ENCODE results near the gene FER. TPM values are rescaled to one million over a fixed set of nuclear protein-coding genes. Genes with fewer than 3 reads are reported as not detected.

FER gene
- polyA plus RNA-seq, 1 experiment: 19.0 TPM

DNA sequence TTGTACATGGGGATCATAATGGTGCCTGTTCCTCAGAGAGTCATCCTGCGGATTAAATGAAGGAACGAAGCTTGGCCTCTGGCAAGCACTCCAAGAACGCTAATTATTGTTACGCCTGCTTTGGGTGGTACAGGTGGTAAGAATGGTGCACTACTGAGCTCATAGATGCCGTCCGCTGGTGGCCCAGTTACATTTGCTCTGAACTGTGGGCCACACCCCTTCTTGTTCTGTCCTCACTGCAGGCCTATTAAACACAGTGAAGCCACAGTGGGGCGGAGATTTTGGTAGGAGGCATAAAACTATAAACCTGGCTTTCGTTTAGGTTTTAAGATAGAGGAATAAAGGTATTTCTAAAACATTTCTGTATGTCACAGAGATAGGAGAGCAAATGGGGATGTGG is 40.6 kb upstream of the FER start:
- POLR2A ChIA-PET: no interaction called here

DNA sequence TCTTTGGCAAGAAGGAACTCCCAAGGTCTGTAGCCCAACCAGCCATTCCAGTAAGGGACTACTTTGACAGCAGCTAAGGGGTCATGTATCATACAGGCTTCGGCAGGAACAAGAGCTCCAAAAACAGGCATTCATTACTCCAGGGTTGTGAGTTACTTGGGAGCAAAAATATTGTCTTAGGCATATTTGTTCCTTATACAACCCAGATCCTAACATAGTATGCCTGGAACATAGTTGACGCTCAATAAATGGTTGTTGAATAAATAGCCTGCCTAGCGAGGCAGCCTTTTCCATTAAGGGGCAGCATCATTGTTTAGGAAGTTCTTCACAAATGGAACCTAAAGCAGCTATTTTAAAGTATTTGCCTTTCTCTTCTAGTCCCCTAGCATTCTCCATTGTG is 35.8 kb upstream of the FER start:
- ChIA-PET CTCF (no interaction called here), POLR2A (interaction anchor here (0.5 kb wide), 1 partner anchor 736 kb away, joined by 3 read pairs; no protein-coding TSS in a partner anchor)
- TF ChIP-seq, protein P1, sequence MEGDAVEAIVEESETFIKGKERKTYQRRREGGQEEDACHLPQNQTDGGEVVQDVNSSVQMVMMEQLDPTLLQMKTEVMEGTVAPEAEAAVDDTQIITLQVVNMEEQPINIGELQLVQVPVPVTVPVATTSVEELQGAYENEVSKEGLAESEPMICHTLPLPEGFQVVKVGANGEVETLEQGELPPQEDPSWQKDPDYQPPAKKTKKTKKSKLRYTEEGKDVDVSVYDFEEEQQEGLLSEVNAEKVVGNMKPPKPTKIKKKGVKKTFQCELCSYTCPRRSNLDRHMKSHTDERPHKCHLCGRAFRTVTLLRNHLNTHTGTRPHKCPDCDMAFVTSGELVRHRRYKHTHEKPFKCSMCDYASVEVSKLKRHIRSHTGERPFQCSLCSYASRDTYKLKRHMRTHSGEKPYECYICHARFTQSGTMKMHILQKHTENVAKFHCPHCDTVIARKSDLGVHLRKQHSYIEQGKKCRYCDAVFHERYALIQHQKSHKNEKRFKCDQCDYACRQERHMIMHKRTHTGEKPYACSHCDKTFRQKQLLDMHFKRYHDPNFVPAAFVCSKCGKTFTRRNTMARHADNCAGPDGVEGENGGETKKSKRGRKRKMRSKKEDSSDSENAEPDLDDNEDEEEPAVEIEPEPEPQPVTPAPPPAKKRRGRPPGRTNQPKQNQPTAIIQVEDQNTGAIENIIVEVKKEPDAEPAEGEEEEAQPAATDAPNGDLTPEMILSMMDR (IDR thresholded peaks at IDR 0.05; ENCODE audit: low read depth, low read length): no peak
- no peaks in the 10 kb centered on the region for H3K9me3 ChIP-seq (ENCODE audit: control insufficient read depth, insufficient read depth, low read length)
- H3K4me3 ChIP-seq (ENCODE audit: low read depth, low read length): no peak overlapping the region
- no peaks in the 10 kb centered on the region for H3K27me3 ChIP-seq (ENCODE audit: control insufficient read depth, insufficient read depth, low read length)
- no peak overlapping the region for H3K27ac ChIP-seq (ENCODE audit: low read depth, low read length)
- no peak for DNase-seq (ENCODE audit: low read depth, low spot score)

More for the DNA sequence above, 40.6 kb upstream of the FER start:
- Histone ChIP-seq H3K27ac (ENCODE audit: low read depth, low read length) (no peak overlapping the region), H3K9me3 (ENCODE audit: control insufficient read depth, insufficient read depth, low read length) (no peaks in the 10 kb centered on the region), H3K4me3 (ENCODE audit: low read depth, low read length) (no peak overlapping the region), H3K27me3 (ENCODE audit: control insufficient read depth, insufficient read depth, low read length) (no peaks in the 10 kb centered on the region)
- TF ChIP-seq, protein P1 (IDR thresholded peaks at IDR 0.05; ENCODE audit: low read depth, low read length): no peak
- CTCF ChIA-PET: no interaction called here
- no peak for DNase-seq (ENCODE audit: low read depth, low spot score)

DNA sequence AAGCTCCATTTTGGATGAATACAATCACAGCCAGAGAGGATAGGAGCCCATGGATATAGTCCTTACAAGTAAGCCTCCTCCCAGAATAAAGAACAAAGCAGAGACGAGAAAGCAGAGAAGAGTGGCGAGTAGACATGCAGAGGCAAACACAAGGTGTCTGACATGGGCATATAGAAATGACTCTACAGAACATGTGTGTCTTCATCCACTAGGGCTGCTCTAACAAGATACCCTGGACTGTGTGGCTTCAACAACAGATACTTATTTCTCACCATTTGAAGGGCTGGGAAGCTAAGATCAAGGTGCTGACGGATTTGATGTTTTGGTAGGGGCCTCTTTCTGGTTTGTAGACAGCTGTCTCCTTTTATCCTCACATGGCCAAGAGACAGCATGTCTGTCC is 32.3 kb upstream of the FER start:
- TF ChIP-seq, protein P1 (IDR thresholded peaks at IDR 0.05; ENCODE audit: low read depth, low read length): no peak
- no peak overlapping the region for H3K4me3 ChIP-seq (ENCODE audit: low read depth, low read length)

DNA sequence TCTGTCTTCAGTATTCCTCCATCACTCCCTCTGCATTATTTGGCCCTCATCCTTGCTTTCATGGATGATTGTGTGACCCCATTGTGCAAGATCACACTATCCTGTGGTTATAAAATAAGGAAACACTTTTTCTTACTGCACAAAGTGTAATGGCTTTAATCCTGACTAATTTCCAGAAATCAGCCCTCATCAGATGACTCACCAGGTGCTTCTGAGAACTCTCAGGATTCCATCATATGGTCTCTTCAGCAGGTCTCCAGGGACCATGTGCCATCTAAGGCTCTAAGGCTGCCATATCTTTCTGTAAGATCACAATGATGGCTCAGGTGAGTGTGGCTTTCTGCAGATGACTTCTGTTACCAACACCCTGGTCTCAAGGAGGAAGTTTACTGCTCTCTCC is 27.3 kb upstream of the FER start:
- Histone ChIP-seq H3K27me3 (ENCODE audit: control insufficient read depth, insufficient read depth, low read length) (no peaks in the 10 kb centered on the region), H3K9me3 (ENCODE audit: control insufficient read depth, insufficient read depth, low read length) (no peaks in the 10 kb centered on the region), H3K4me3 (ENCODE audit: low read depth, low read length) (no peak overlapping the region), H3K27ac (ENCODE audit: low read depth, low read length) (no peak overlapping the region)
- TF ChIP-seq, protein P1 (IDR thresholded peaks at IDR 0.05; ENCODE audit: low read depth, low read length): no peak
- DNase-seq (ENCODE audit: low read depth, low spot score): no peak
- CTCF ChIA-PET: no interaction called here
- POLR2A ChIA-PET: no interaction called here

More for the DNA sequence above, 32.3 kb upstream of the FER start:
- Histone ChIP-seq H3K27me3 (ENCODE audit: control insufficient read depth, insufficient read depth, low read length) (no peaks in the 10 kb centered on the region), H3K27ac (ENCODE audit: low read depth, low read length) (no peak overlapping the region), H3K9me3 (ENCODE audit: control insufficient read depth, insufficient read depth, low read length) (no peaks in the 10 kb centered on the region)
- no peak for DNase-seq (ENCODE audit: low read depth, low spot score)
- POLR2A ChIA-PET: no interaction called here
- CTCF ChIA-PET: no interaction called here

DNA sequence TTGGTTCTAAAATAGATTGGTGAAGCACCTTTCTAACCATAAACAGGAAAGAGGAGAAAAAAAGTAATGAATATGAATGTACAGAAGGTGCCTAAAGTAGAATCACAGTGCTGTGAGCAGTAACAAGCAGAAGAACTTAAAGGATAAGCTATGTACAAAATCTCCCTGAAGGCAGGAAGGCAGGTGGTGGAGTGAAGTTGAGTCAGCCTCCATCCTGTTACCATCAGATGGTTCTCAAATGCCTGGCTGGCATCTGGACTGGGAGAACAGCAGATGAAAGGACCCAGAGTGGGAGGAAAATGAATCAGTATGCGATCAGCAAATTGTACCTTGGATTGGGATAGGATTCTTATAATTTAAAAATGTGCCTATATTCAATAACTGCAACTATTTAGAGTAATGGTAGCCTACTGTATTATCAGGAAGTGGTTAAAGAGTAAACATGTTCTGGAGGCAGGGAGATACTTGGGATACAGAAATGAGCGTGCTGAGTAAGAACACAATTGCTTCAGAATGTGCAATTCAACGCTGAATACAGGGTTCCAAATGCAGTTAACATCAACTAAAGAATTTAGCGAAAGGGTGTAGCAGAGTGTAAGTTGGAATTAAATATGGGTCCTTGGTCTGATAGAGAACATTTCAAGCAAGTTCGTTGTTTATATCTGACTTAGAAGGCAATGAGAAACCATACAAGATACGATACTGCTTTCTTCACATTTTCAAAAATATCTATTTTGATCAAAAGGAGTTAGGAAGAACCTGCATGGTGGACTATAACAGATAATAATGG is 21.1 kb upstream of the FER start:
- ChIA-PET CTCF (interaction anchor here (0.6 kb wide), 1 partner anchor 618 kb away, joined by 5 read pairs; no protein-coding TSS in a partner anchor), POLR2A (interaction anchor here (0.5 to 1.2 kb wide), 2 partner anchors 324 to 683 kb away, joined by 3 to 7 read pairs; partner anchors contain the start of gene PJA2)
- Histone ChIP-seq H3K27me3 (ENCODE audit: control insufficient read depth, insufficient read depth, low read length) (no peaks in the 10 kb centered on the region), H3K9me3 (ENCODE audit: control insufficient read depth, insufficient read depth, low read length) (no peaks in the 10 kb centered on the region), H3K27ac (ENCODE audit: low read depth, low read length) (no peak overlapping the region), H3K4me3 (ENCODE audit: low read depth, low read length) (peak overlapping the region; percentile 81)
- DNase-seq (ENCODE audit: low read depth, low spot score): no peak
- TF ChIP-seq, protein P1 (IDR thresholded peaks at IDR 0.05; ENCODE audit: low read depth, low read length): no peak

All from AG04450 (cell line).